HepG2 (cell line): ENCODE data around the gene IKZF3. TPM values are rescaled to one million over a fixed set of nuclear protein-coding genes. Genes with fewer than 3 reads are reported as not detected.
A peak's percentile ranks its signal among the peaks of the same experiment; 100 is the strongest.

Experiments used
- BORCS8-MEF2B ChIP-seq: sonication (generic); formaldehyde crosslinking; IDR thresholded peaks from 2 replicates; pipeline ENCODE4 v1.8.0; 2022; ENCODE audit warnings: mild to moderate bottlenecking, missing genetic modification reagents
- ETV5 ChIP-seq: IDR thresholded peaks from 2 replicates; pipeline ENCODE4 v1.6.1; 2018; ENCODE audit warnings: missing biosample characterization, missing genetic modification reagents, inconsistent platforms, borderline replicate concordance
- EZH2 ChIP-seq: conservative IDR thresholded peaks from 2 replicates; pipeline ENCODE4 v1.6.1; 2012; ENCODE audit warnings: mild to moderate bottlenecking, low read depth, low read length, moderate library complexity
- FLYWCH1 ChIP-seq: sonication (generic); formaldehyde crosslinking; IDR thresholded peaks from 2 replicates; pipeline ENCODE4 v1.8.1; 2023; ENCODE audit warnings: mild to moderate bottlenecking, missing genetic modification reagents
- GATAD1 ChIP-seq: IDR thresholded peaks from 2 replicates; pipeline ENCODE4 v1.6.1; 2016; ENCODE audit warnings: missing genetic modification reagents, missing compliant biosample characterization
- MIER2 ChIP-seq: IDR thresholded peaks from 2 replicates; pipeline ENCODE4 v1.6.1; 2016; ENCODE audit warnings: missing biosample characterization, missing genetic modification reagents
- PPARG ChIP-seq: conservative IDR thresholded peaks from 2 replicates; pipeline ENCODE4 v1.6.1; 2016; ENCODE audit warnings: missing biosample characterization, missing genetic modification reagents
- SMC3 ChIP-seq: IDR thresholded peaks from 2 replicates; pipeline ENCODE4 v1.6.1; 2011; ENCODE audit warnings: low read length, improper control_type of control experiment
- SNAPC5 ChIP-seq: sonication (generic); formaldehyde crosslinking; IDR thresholded peaks from 2 replicates; pipeline ENCODE4 v1.8.1; 2023; ENCODE audit warnings: mild to moderate bottlenecking, missing genetic modification reagents, borderline replicate concordance
- SPEN ChIP-seq: sonication (generic); formaldehyde crosslinking; IDR thresholded peaks from 2 replicates; pipeline ENCODE4 v1.5.1; 2020; ENCODE audit warnings: low read depth, mild to moderate bottlenecking, missing genetic modification reagents
- STAT5B ChIP-seq: sonication (generic); formaldehyde crosslinking; IDR thresholded peaks from 2 replicates; pipeline ENCODE4 v1.4.0; 2020; ENCODE audit warnings: missing genetic modification reagents
- TIGD3 ChIP-seq: sonication (generic); formaldehyde crosslinking; IDR thresholded peaks from 2 replicates; pipeline ENCODE4 v1.5.1; 2020; ENCODE audit warnings: mild to moderate bottlenecking, missing genetic modification reagents, borderline replicate concordance
- ZNF607 ChIP-seq: sonication (generic); formaldehyde crosslinking; IDR thresholded peaks from 2 replicates; pipeline ENCODE4 v1.5.1; 2020; ENCODE audit warnings: missing genetic modification reagents, mild to moderate bottlenecking, borderline replicate concordance
- ZNF652 ChIP-seq: IDR thresholded peaks from 2 replicates; pipeline ENCODE4 v1.6.1; 2016; ENCODE audit warnings: low read depth, borderline replicate concordance
- polyA plus RNA-seq, 8 experiments: library from polyadenylated mRNA; depleted of rRNA in 3 of 8; stranded (reverse) in 7 of 8; unstranded in 1 of 8; fragments of >200 nt; fragmentation: Illumina TruSeq in 4 of 8; extraction: Trizol in 4 of 8; gene quantifications; 2 replicates each; pipeline versions ENCODE4 v1.2.1 to v1.2.3, GENCODE V29; 2011 to 2016; ENCODE audit warnings: low read depth in 4 of 8, missing spikeins in 1 of 8, mixed read lengths in 1 of 8; ENCODE audit not compliant: insufficient read depth in 1 of 8
- total RNA-seq, 5 experiments: library from RNA; depleted of rRNA; stranded (reverse); fragments of >200 nt; fragmentation: Illumina TruSeq; extraction: Trizol; gene quantifications; 2 replicates each; pipeline ENCODE4 v1.2.3, GENCODE V29; 2016; ENCODE audit warnings: low read depth in 1 of 5

The IKZF3 gene
- total and polyA plus RNA-seq, 2 of the 13 experiments (the other 11 are each of a cell fraction or from before 2014, with no cell fraction given): not detected

DNA sequence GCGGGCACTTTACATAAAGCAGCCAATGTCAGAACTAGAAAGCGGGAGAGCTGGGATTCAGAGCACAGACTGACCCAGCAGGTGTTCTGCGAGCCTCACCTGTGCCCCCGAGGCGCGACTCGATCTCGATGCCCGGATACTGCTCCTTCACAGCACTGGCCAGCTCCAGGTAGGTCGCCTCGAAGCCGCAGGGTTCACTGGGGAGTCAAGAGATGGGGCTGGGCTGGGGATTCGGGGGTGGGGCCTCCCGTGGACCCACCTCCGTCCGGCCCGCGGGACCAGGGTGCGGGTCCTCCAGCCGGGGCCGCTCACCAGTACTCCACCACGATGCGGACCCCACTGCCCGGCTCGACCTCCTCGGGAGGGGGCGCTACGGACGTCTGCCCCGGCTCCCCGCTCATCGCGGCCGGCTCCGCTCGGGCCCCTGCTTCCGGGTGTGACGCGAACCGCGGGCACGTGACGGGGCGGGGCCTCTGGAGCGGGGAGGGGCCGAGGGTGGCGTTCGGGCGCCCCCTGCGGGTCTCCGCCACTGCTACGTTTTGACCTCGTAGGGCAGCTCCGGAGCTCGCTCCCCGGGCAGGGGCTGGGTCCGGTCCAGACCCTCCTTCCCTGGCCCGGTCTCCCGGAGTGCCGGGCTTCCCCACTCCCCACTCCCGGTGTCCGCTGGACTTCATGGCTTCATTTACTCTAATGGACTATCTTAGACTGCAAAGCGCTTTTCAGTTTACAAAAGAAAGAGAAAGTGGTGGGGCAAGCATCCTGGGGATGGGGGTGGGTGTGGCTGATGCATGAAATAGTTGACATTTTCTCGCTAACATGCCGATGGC, 133.8 kb downstream of the IKZF3 start, which contains the start of gene MIEN1 (continued):
- TF ChIP-seq TIGD3 (CRISPR knock-in tag) (no peak), ZNF652 (CRISPR knock-in tag) (no peak; the same call in 1 of the 2 replicates), ETV5 (CRISPR knock-in tag) (peak; percentile 79), GATAD1 (CRISPR knock-in tag) (peak; percentile 86), SMC3 (peak; percentile 20; the same call in 1 of the 2 replicates), ZNF607 (peak; percentile 31; the same call in 1 of the 2 replicates), SPEN (CRISPR knock-in tag) (peak; percentile 88), STAT5B (CRISPR knock-in tag) (no peak), FLYWCH1 (CRISPR knock-in tag) (peak; percentile 46; the same call in 1 of the 2 replicates), EZH2 (no peak), MIER2 (CRISPR knock-in tag) (peak; percentile 42; the same call in 1 of the 2 replicates), SNAPC5 (CRISPR knock-in tag) (0 out of 2 replicates have a peak, but pooled peaks have one; percentile 43), PPARG (CRISPR knock-in tag) (peak; percentile 79; the same call in 1 of the 2 replicates), BORCS8-MEF2B (CRISPR knock-in tag) (peak; percentile 88)
